Measurements from ENCODE around the gene IQCB1. TPM values are rescaled to one million over a fixed set of nuclear protein-coding genes. Genes with fewer than 3 reads are reported as not detected.

The IQCB1 gene
- total and polyA plus RNA-seq, 9 of the 15 experiments (the other 6 are each of a cell fraction or from before 2014, with no cell fraction given): 21.1 to 38.1 (median 27.5) TPM

DNA sequence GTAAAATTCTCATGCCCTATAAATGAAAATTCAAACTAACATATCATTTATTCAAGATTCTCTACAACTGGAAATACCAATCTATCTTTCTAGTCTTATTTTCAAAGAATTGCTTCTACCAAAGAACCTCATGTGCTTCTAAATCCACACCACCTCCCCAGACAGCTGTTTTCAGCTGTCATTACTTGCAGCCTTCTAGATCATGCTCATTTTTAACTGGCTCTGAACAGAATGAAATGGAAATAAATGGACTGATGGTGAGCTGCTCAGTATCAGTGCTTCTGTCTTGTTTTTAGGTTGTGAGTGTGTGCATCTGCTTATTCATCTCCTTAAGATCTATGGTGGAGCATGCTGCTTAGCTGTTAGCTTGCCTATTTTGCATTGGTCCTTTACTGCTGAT, 114.7 kb downstream of the IQCB1 start:
- ATAC-seq: no peak
- Histone ChIP-seq H3K9me1 (ENCODE audit: control insufficient read depth, insufficient read depth, low read length) (no peaks in the 10 kb centered on the region), H3K4me1 (replicated peaks in 1 of 2; ENCODE audit: control insufficient read depth in 2 of 2, insufficient read depth in 2 of 2, low read length in 2 of 2) (no peaks in the 10 kb centered on the region; a peak in 1 of 5 replicates), H3K9ac (ENCODE audit: insufficient read depth in 1 of 2, low read depth in 2 of 2, low read length in 2 of 2) (no peak overlapping the region), H4K20me1 (replicated peaks; ENCODE audit: control insufficient read depth, insufficient read depth, low read length) (no peaks in the 10 kb centered on the region), H3K9me3 (replicated peaks; ENCODE audit: control insufficient read depth, insufficient read depth, low read depth, low read length) (no peaks in the 10 kb centered on the region), H3K27ac (ENCODE audit: extremely low read depth, low read depth, low read length) (no peak overlapping the region), H3K27me3 (ENCODE audit: control insufficient read depth in 2 of 2, insufficient read depth in 2 of 2, low read length in 2 of 2) (no peaks in the 10 kb centered on the region), H3K4me2 (ENCODE audit: insufficient read depth, low read length) (no peak overlapping the region), H3K79me2 (ENCODE audit: control insufficient read depth, insufficient read depth, low read length) (no peaks in the 10 kb centered on the region), H2AFZ (ENCODE audit: low read depth, low read length) (no peak overlapping the region), H3K4me3 (no peak overlapping the region), H3K36me3 (ENCODE audit: control insufficient read depth, insufficient read depth, low read length) (peaks cover 56% of the 10 kb centered on the region; the same call in 2 of the 3 replicates)
- ChIA-PET CTCF (ENCODE audit: low intra/inter-chr PET ratio) (no interaction called here), POLR2A (interaction anchor here (0.6 kb wide), 1 partner anchor 18 kb away, joined by 3 read pairs; no protein-coding TSS in a partner anchor)
- DNase-seq (ENCODE audit: extremely low read depth in 1 of 4, low spot score in 3 of 4): no peak
- no TSS peak for BruUV-seq (replicated peaks)
- in situ Hi-C loops (cut with MboI) (no loop called here), intact Hi-C loops (cut with micrococcal nuclease) (no loop called here)
- FAIRE-seq: no peak
- TF ChIP-seq, protein P1, sequence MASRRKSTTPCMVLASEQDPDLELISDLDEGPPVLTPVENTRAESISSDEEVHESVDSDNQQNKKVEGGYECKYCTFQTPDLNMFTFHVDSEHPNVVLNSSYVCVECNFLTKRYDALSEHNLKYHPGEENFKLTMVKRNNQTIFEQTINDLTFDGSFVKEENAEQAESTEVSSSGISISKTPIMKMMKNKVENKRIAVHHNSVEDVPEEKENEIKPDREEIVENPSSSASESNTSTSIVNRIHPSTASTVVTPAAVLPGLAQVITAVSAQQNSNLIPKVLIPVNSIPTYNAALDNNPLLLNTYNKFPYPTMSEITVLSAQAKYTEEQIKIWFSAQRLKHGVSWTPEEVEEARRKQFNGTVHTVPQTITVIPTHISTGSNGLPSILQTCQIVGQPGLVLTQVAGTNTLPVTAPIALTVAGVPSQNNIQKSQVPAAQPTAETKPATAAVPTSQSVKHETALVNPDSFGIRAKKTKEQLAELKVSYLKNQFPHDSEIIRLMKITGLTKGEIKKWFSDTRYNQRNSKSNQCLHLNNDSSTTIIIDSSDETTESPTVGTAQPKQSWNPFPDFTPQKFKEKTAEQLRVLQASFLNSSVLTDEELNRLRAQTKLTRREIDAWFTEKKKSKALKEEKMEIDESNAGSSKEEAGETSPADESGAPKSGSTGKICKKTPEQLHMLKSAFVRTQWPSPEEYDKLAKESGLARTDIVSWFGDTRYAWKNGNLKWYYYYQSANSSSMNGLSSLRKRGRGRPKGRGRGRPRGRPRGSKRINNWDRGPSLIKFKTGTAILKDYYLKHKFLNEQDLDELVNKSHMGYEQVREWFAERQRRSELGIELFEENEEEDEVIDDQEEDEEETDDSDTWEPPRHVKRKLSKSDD (conservative IDR thresholded peaks at IDR 0.05; ENCODE audit: low read length): no peak
- TF ChIP-seq, protein P2, sequence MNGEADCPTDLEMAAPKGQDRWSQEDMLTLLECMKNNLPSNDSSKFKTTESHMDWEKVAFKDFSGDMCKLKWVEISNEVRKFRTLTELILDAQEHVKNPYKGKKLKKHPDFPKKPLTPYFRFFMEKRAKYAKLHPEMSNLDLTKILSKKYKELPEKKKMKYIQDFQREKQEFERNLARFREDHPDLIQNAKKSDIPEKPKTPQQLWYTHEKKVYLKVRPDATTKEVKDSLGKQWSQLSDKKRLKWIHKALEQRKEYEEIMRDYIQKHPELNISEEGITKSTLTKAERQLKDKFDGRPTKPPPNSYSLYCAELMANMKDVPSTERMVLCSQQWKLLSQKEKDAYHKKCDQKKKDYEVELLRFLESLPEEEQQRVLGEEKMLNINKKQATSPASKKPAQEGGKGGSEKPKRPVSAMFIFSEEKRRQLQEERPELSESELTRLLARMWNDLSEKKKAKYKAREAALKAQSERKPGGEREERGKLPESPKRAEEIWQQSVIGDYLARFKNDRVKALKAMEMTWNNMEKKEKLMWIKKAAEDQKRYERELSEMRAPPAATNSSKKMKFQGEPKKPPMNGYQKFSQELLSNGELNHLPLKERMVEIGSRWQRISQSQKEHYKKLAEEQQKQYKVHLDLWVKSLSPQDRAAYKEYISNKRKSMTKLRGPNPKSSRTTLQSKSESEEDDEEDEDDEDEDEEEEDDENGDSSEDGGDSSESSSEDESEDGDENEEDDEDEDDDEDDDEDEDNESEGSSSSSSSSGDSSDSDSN (IDR thresholded peaks at IDR 0.05; ENCODE audit: borderline replicate concordance in 1 of 2, low read depth in 2 of 2, low read length in 2 of 2): no peak
- TF ChIP-seq MYBL2 (IDR thresholded peaks at IDR 0.05; ENCODE audit: low read depth): no peak
- TF ChIP-seq MYBL2 (CRISPR knock-in tag; IDR thresholded peaks at IDR 0.05; ENCODE audit: borderline replicate concordance): no peak
- TF ChIP-seq, protein P3, sequence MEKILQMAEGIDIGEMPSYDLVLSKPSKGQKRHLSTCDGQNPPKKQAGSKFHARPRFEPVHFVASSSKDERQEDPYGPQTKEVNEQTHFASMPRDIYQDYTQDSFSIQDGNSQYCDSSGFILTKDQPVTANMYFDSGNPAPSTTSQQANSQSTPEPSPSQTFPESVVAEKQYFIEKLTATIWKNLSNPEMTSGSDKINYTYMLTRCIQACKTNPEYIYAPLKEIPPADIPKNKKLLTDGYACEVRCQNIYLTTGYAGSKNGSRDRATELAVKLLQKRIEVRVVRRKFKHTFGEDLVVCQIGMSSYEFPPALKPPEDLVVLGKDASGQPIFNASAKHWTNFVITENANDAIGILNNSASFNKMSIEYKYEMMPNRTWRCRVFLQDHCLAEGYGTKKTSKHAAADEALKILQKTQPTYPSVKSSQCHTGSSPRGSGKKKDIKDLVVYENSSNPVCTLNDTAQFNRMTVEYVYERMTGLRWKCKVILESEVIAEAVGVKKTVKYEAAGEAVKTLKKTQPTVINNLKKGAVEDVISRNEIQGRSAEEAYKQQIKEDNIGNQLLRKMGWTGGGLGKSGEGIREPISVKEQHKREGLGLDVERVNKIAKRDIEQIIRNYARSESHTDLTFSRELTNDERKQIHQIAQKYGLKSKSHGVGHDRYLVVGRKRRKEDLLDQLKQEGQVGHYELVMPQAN (IDR thresholded peaks at IDR 0.05; ENCODE audit: borderline replicate concordance): no peak
- no peak for TF ChIP-seq TAL1 (IDR thresholded peaks at IDR 0.05)
- no peak for TF ChIP-seq SRSF7 (optimal IDR thresholded peaks at IDR 0.05; ENCODE audit: low read depth, low read length)
- TF ChIP-seq ELF2 (CRISPR knock-in tag; IDR thresholded peaks at IDR 0.05): no peak
- TF ChIP-seq, protein P4, sequence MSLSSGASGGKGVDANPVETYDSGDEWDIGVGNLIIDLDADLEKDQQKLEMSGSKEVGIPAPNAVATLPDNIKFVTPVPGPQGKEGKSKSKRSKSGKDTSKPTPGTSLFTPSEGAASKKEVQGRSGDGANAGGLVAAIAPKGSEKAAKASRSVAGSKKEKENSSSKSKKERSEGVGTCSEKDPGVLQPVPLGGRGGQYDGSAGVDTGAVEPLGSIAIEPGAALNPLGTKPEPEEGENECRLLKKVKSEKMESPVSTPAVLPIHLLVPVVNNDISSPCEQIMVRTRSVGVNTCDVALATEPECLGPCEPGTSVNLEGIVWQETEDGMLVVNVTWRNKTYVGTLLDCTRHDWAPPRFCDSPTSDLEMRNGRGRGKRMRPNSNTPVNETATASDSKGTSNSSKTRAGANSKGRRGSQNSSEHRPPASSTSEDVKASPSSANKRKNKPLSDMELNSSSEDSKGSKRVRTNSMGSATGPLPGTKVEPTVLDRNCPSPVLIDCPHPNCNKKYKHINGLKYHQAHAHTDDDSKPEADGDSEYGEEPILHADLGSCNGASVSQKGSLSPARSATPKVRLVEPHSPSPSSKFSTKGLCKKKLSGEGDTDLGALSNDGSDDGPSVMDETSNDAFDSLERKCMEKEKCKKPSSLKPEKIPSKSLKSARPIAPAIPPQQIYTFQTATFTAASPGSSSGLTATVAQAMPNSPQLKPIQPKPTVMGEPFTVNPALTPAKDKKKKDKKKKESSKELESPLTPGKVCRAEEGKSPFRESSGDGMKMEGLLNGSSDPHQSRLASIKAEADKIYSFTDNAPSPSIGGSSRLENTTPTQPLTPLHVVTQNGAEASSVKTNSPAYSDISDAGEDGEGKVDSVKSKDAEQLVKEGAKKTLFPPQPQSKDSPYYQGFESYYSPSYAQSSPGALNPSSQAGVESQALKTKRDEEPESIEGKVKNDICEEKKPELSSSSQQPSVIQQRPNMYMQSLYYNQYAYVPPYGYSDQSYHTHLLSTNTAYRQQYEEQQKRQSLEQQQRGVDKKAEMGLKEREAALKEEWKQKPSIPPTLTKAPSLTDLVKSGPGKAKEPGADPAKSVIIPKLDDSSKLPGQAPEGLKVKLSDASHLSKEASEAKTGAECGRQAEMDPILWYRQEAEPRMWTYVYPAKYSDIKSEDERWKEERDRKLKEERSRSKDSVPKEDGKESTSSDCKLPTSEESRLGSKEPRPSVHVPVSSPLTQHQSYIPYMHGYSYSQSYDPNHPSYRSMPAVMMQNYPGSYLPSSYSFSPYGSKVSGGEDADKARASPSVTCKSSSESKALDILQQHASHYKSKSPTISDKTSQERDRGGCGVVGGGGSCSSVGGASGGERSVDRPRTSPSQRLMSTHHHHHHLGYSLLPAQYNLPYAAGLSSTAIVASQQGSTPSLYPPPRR (CRISPR knock-in tag; IDR thresholded peaks at IDR 0.05; ENCODE audit: borderline replicate concordance): no peak
- TF ChIP-seq KDM5B (IDR thresholded peaks at IDR 0.05; ENCODE audit: insufficient replicate concordance, low read depth, low read length): no peak

Measured in K562 (cell line).